H9 (cell line): Measurements from ENCODE around the gene VPS16. TPM values are rescaled to one million over a fixed set of nuclear protein-coding genes. Genes with fewer than 3 reads are reported as not detected.

Source experiments
- DNase-seq: peaks from one replicate; pipeline ENCODE4 v3.0.0-alpha.2; 2017
- H2AFZ ChIP-seq: one replicate; pipeline ENCODE4 v1.6.1; 2013; ENCODE audit warnings: mild to moderate bottlenecking, low read length, control low read depth, moderate library complexity
- H2AK5ac ChIP-seq: 2 replicates; pipeline ENCODE4 v1.6.1; 2013; ENCODE audit warnings: low read length, control low read depth, mixed read lengths; ENCODE audit not compliant: insufficient read length
- H2BK120ac ChIP-seq: one replicate; pipeline ENCODE4 v1.6.1; 2013; ENCODE audit warnings: low read depth, mild to moderate bottlenecking, low read length, control low read depth, inconsistent platforms; ENCODE audit not compliant: poor library complexity, severe bottlenecking
- H2BK12ac ChIP-seq: 2 replicates; pipeline ENCODE4 v1.6.1; 2013; ENCODE audit warnings: low read length, control low read depth, mixed read lengths, low read depth; ENCODE audit not compliant: insufficient read length
- H2BK15ac ChIP-seq: 2 replicates; pipeline ENCODE4 v1.6.1; 2013; ENCODE audit warnings: low read depth, low read length, control low read depth
- H2BK20ac ChIP-seq: one replicate; pipeline ENCODE4 v1.6.1; 2013; ENCODE audit warnings: low read depth, mild to moderate bottlenecking, low read length, control low read depth, inconsistent platforms; ENCODE audit not compliant: poor library complexity, severe bottlenecking
- H2BK5ac ChIP-seq: 2 replicates; pipeline ENCODE4 v1.6.1; 2013; ENCODE audit warnings: low read length, control low read depth, mixed read lengths; ENCODE audit not compliant: insufficient read length
- H3K14ac ChIP-seq: 2 replicates; pipeline ENCODE4 v1.6.1; 2013; ENCODE audit warnings: low read length, control low read depth; ENCODE audit not compliant: insufficient read depth
- H3K18ac ChIP-seq: 2 replicates; pipeline ENCODE4 v1.6.1; 2013; ENCODE audit warnings: low read depth, mild to moderate bottlenecking, mixed read lengths, low read length, control low read depth; ENCODE audit not compliant: insufficient read length
- H3K23ac ChIP-seq: 2 replicates; pipeline ENCODE4 v1.6.1; 2013; ENCODE audit warnings: low read length, control low read depth, mixed read lengths, low read depth; ENCODE audit not compliant: insufficient read length
- H3K23me2 ChIP-seq: 2 replicates; pipeline ENCODE4 v1.6.1; 2013; ENCODE audit warnings: low read depth, mild to moderate bottlenecking, mixed read lengths, low read length, control low read depth; ENCODE audit not compliant: insufficient read length, poor library complexity, severe bottlenecking
- H3K27ac ChIP-seq: 2 replicates; pipeline ENCODE4 v1.5.1; 2013; ENCODE audit warnings: low read length, control low read depth, mixed read lengths, low read depth; ENCODE audit not compliant: insufficient read length
- H3K27me3 ChIP-seq: 2 replicates; pipeline ENCODE4 v1.6.1; 2013; ENCODE audit warnings: low read length, control low read depth, inconsistent platforms; ENCODE audit not compliant: insufficient read depth
- H3K4ac ChIP-seq: 2 replicates; pipeline ENCODE4 v1.6.1; 2013; ENCODE audit warnings: low read depth, mild to moderate bottlenecking, control low read depth, inconsistent platforms, low read length, moderate library complexity
- H3K4me1 ChIP-seq: 2 replicates; pipeline ENCODE4 v1.6.1; 2013; ENCODE audit warnings: low read length, control low read depth, inconsistent platforms; ENCODE audit not compliant: insufficient read depth
- H3K4me2 ChIP-seq: 2 replicates; pipeline ENCODE4 v1.6.1; 2013; ENCODE audit warnings: low read length, control low read depth, mixed read lengths; ENCODE audit not compliant: insufficient read length, insufficient read depth
- H3K56ac ChIP-seq: 2 replicates; pipeline ENCODE4 v1.6.1; 2013; ENCODE audit warnings: low read depth, mild to moderate bottlenecking, mixed read lengths, low read length, control low read depth; ENCODE audit not compliant: insufficient read length
- H3K79me1 ChIP-seq: 2 replicates; pipeline ENCODE4 v1.6.1; 2013; ENCODE audit warnings: low read depth, mild to moderate bottlenecking, moderate library complexity, low read length, control low read depth, inconsistent platforms; ENCODE audit not compliant: insufficient read depth, poor library complexity, severe bottlenecking
- H3K79me2 ChIP-seq: 2 replicates; pipeline ENCODE4 v1.6.1; 2013; ENCODE audit warnings: low read length, control low read depth, inconsistent platforms; ENCODE audit not compliant: insufficient read depth
- H3K9ac ChIP-seq: 2 replicates; pipeline ENCODE4 v1.6.1; 2013; ENCODE audit warnings: low read length, control low read depth, mixed read lengths; ENCODE audit not compliant: insufficient read length; ENCODE audit errors: extremely low read depth
- H3K9me3 ChIP-seq: one replicate; pipeline ENCODE4 v1.6.1; 2013; ENCODE audit warnings: low read depth, low read length, inconsistent platforms; ENCODE audit not compliant: control insufficient read depth
- H3T11ph ChIP-seq: one replicate; pipeline ENCODE4 v1.6.1; 2013; ENCODE audit warnings: mild to moderate bottlenecking, low read length, control low read depth, inconsistent platforms
- H4K20me1 ChIP-seq: one replicate; pipeline ENCODE4 v1.6.1; 2013; ENCODE audit not compliant: control insufficient read depth, insufficient read length, insufficient read depth
- H4K5ac ChIP-seq: 2 replicates; pipeline ENCODE4 v1.6.1; 2013; ENCODE audit warnings: low read depth, mild to moderate bottlenecking, mixed read lengths, low read length, control low read depth; ENCODE audit not compliant: insufficient read length
- H4K8ac ChIP-seq: replicated peaks from 2 replicates; pipeline ENCODE4 v1.6.1; 2013; ENCODE audit warnings: low read length, control low read depth, mixed read lengths, low read depth; ENCODE audit not compliant: insufficient read length
- H4K91ac ChIP-seq: 2 replicates; pipeline ENCODE4 v1.6.1; 2013; ENCODE audit warnings: low read depth, mild to moderate bottlenecking, moderate library complexity, mixed read lengths, low read length, control low read depth; ENCODE audit not compliant: insufficient read length
- H3K27ac Mint-ChIP-seq, 3 experiments: 2 replicates in 2 of 3; 3 replicates in 1 of 3; pipeline ENCODE4 v1.8.0; 2020 to 2021; ENCODE audit warnings: mixed read lengths in 3 of 3, mild to moderate bottlenecking in 1 of 3, moderate library complexity in 1 of 3
- H3K27me3 Mint-ChIP-seq: 2 replicates; pipeline ENCODE4 v1.8.0; 2021; ENCODE audit warnings: low read depth, mild to moderate bottlenecking, moderate library complexity, mixed read lengths
- H3K36me3 Mint-ChIP-seq, 3 experiments: 2 replicates in 2 of 3; 3 replicates in 1 of 3; pipeline ENCODE4 v1.8.0; 2020 to 2021; ENCODE audit warnings: low read depth in 3 of 3, mixed read lengths in 3 of 3; ENCODE audit not compliant: insufficient read depth in 1 of 3
- H3K4me1 Mint-ChIP-seq, 2 experiments: 2 replicates each; pipeline ENCODE4 v1.8.0; 2020; ENCODE audit warnings: mixed read lengths in 2 of 2
- H3K4me3 Mint-ChIP-seq, 2 experiments: 2 replicates in 1 of 2; 3 replicates in 1 of 2; pipeline ENCODE4 v1.8.0; 2020 to 2021; ENCODE audit warnings: mild to moderate bottlenecking in 2 of 2, mixed read lengths in 2 of 2, moderate library complexity in 1 of 2
- H3K9me3 Mint-ChIP-seq, 2 experiments: 2 replicates in 1 of 2; 3 replicates in 1 of 2; pipeline ENCODE4 v1.8.0; 2020; ENCODE audit warnings: mild to moderate bottlenecking in 2 of 2, mixed read lengths in 2 of 2, moderate library complexity in 1 of 2
- CTCF ChIP-seq: fragments of 200-600 bp; sonication (generic); conservative IDR thresholded peaks from 3 replicates; pipeline ENCODE4 v1.8.0; 2021; ENCODE audit warnings: antibody characterized with exemption, mild to moderate bottlenecking
- WGBS: extraction: QIAGEN DNeasy Blood & Tissue Kit; methylation state at CpG from one replicate; pipeline ENCODE4 v1.1.7; 2013; ENCODE audit warnings: missing lambda C conversion rate, low lambda C conversion rate, mixed read lengths; ENCODE audit not compliant: insufficient read length; ENCODE audit errors: extremely low coverage; 5-methylcytosine and 5-hydroxymethylcytosine counted together
- total RNA-seq: library from RNA; stranded (reverse); gene quantifications from 2 replicates; pipeline ENCODE4 v1.2.1, GENCODE V29; 2021

The VPS16 gene
- total RNA-seq, 1 experiment from 2014 or later, result 32.1 TPM

- DNase-seq, result no peak
- Mint-ChIP-seq H3K27me3 (no peaks in the 10 kb centered on the region), H3K9me3 (peaks cover 11 to 24% of the 10 kb centered on the region in 2 experiments; a peak in 4 of 5 replicates), H3K4me1 (no peaks in the 10 kb centered on the region), H3K27ac (no peak overlapping the region; a peak in 1 of 7 replicates), H3K36me3 (peaks cover 12 to 33% (median 22%) of the 10 kb centered on the region in 3 experiments), H3K4me3 (no peak overlapping the region)
- no peak overlapping the region for H4K91ac ChIP-seq
- no peak overlapping the region for H2BK20ac ChIP-seq
- H3T11ph ChIP-seq, result no peak overlapping the region
- no peaks in the 10 kb centered on the region for H3K23me2 ChIP-seq
- peaks cover 2% of the 10 kb centered on the region; the same call in 1 of the 2 replicates for H3K79me2 ChIP-seq
- H3K9me3 ChIP-seq, result no peaks in the 10 kb centered on the region
- no peaks in the 10 kb centered on the region for H3K27me3 ChIP-seq
- no peak overlapping the region for H3K4ac ChIP-seq
- no peak overlapping the region for H2AK5ac ChIP-seq
- H2BK15ac ChIP-seq, result no peak overlapping the region
- H4K8ac ChIP-seq, result no peak overlapping the region
- no peaks in the 10 kb centered on the region for H3K4me1 ChIP-seq
- H4K5ac ChIP-seq, result no peak overlapping the region
- no peak overlapping the region for H2BK12ac ChIP-seq
- no peak overlapping the region for H2BK5ac ChIP-seq
- TF ChIP-seq CTCF, result no peak
- H3K56ac ChIP-seq, result no peak overlapping the region
- H4K20me1 ChIP-seq, result no peaks in the 10 kb centered on the region
- peaks cover 2% of the 10 kb centered on the region for H3K79me1 ChIP-seq
- no peak overlapping the region for H3K9ac ChIP-seq
- WGBS, result no CpG with 5 or more reads among the region's 11 CpGs
- no peak overlapping the region for H3K23ac ChIP-seq
- H3K27ac ChIP-seq, result no peak overlapping the region
- H3K4me2 ChIP-seq, result no peak overlapping the region
- no peak overlapping the region for H3K18ac ChIP-seq
- no peak overlapping the region for H3K14ac ChIP-seq
- H2BK120ac ChIP-seq, result no peak overlapping the region
- H2AFZ ChIP-seq, result no peak overlapping the region
Measured at GRCh38 chr20:2900845-2901592, 60.5 kb downstream of the VPS16 start.
